NB4 (cell line): Measurements from ENCODE around the gene INSIG2.

ENCODE experiments used
- POLR2A ChIP-seq: IDR thresholded peaks from 2 replicates; pipeline ENCODE4 v1.6.1; 2011; ENCODE audit warnings: mild to moderate bottlenecking; ENCODE audit not compliant: insufficient read length; ENCODE audit errors: extremely low read depth
- TF ChIP-seq, protein P1 (sequence below): IDR thresholded peaks from one replicate; pipeline ENCODE4 v1.5.1; 2012; ENCODE audit warnings: low read depth, low read length

DNA sequence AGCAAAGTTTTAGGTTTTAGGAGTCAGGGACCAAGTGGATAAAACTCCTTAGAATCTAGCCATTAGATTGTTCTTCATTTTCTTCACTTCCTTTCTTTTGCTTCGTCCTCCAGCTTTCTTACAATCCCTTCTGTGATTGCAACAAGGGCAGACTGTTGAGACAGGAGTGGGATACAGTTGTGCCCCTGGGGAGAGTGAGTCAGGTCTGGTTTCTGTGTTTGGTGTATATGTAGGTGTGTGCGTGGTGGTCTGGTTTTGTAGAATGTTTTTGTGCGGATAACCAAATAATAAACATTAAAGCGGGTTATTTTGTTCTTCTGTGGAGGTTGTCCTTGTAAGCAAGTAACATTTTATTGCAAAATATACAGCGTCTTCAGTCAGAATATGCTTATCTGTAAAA lies 7.3 kb downstream of the INSIG2 start:
- TF ChIP-seq, protein P1, sequence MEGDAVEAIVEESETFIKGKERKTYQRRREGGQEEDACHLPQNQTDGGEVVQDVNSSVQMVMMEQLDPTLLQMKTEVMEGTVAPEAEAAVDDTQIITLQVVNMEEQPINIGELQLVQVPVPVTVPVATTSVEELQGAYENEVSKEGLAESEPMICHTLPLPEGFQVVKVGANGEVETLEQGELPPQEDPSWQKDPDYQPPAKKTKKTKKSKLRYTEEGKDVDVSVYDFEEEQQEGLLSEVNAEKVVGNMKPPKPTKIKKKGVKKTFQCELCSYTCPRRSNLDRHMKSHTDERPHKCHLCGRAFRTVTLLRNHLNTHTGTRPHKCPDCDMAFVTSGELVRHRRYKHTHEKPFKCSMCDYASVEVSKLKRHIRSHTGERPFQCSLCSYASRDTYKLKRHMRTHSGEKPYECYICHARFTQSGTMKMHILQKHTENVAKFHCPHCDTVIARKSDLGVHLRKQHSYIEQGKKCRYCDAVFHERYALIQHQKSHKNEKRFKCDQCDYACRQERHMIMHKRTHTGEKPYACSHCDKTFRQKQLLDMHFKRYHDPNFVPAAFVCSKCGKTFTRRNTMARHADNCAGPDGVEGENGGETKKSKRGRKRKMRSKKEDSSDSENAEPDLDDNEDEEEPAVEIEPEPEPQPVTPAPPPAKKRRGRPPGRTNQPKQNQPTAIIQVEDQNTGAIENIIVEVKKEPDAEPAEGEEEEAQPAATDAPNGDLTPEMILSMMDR: no peak
- TF ChIP-seq POLR2A: no peak
